HG03095 (cell line): ENCODE measurements around the gene ZBTB7B.

ENCODE experiments used
- ATAC-seq: cut with Tn5 transposase; IDR thresholded peaks from one replicate; pipeline ENCODE4 v1.9.1; 2021; ENCODE audit warnings: moderate library complexity; ENCODE audit not compliant: unreplicated experiment

Gene ZBTB7B

DNA sequence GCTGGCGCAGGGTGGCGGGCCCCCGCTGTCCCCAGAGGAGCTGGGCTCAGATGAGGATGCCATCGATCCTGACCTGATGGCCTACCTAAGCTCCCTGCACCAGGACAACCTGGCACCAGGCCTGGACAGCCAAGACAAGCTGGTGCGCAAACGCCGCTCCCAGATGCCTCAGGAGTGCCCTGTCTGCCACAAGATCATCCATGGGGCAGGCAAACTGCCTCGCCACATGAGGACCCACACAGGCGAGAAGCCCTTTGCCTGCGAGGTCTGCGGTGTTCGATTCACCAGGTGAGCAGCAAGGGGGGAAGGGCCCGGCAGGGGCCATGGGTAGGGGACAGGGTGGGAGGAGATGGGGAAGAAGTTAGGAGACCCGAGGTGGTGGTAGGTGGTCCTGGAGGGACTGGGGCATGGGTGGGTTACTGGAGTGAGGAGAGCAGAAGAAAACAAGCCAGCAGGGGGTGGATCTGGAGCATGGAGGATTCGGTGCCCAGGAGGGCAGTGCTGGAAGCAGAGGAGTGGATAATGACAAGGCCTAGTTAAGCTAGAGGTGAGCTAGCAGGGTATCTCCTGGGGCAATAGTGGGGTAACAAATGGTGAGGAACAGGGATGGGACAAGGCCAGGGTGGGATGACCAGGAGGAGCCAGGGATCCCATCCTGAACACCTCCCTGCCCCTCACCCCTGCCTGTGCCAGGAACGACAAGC lies 13.1 kb downstream of the ZBTB7B start:
- no peak for ATAC-seq

DNA sequence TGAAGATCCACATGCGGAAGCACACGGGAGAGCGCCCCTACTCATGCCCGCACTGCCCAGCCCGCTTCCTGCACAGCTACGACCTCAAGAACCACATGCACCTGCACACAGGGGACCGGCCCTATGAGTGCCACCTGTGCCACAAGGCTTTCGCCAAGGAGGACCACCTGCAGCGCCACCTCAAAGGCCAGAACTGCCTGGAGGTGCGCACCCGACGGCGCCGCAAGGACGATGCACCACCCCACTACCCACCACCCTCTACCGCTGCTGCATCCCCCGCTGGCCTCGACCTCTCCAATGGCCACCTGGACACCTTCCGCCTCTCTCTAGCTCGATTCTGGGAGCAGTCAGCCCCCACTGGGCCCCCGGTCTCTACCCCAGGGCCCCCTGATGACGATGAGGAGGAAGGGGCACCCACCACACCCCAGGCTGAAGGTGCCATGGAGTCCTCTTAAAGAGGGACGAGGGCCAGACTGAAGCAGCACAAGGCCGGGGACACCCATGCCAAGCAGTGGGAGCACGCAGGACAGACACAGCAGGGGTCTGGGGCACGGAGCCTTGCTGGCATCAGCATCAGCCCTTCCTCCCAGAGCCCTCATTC lies 13.7 kb downstream of the ZBTB7B start:
- ATAC-seq = no peak

DNA sequence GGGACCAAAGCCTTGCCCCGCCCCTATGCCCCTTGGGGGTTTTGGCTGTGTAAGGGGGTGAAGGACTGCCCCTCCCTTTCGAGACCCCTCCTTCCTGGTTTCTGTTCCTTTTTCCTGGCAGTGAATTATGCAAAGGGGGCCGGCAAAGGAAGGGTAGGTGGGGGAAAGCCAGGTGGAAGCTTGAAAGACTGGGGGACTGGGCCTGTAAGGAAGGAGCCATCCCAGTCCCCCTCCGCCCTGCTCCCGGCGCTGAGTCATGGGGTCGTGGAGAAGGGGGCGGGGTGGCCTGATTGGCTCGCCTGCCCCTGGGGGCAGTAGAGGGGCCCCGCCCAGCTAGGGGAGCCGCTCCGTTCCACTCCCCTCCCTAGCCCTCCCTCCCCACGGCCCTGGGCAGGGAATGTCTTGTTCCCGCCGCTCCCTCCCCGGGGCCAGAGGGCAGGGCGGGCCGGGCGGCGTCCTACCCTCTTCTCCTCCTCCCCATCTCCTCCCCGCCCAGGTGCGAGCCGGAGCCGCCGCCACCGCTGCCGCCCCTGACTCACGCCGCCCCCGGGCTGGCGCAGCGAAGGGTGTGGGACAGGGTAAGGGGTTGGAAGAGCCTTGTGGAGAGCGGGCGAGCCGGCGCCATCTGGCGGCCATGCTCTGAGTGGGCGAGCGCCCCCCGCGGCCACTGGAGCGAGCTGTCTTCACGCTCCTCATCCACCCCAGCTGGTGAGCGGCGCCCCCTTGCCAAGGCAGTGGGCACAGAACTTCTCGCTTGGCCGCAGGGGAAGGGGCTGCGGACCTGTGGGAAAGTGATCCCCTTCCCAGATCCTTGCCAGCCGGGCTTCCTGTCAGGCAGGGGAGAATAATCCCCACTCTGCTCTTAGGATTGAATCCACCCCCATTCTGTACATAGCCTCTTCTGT lies 14.7 kb downstream of the ZBTB7B start:
- ATAC-seq = peak; percentile 52

DNA sequence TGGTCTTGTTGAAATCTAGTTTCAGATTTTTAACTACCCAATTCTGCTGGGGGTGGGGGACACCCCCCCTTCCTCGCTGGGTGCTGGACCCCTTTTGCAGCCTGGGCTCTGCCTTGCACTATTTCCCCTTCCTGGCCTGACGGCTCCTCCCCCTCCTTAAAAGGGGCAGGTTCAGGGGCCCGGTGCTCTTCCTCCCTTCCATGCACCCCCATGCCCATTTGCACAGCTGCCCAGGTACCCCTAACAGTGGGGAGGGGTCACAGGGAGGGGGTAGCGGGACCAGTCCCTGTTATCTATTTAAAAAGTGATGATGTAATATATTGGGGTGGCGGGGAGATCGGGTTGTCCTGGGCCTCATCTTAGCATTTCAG lies 15.3 kb downstream of the ZBTB7B start:
- no peak for ATAC-seq

DNA sequence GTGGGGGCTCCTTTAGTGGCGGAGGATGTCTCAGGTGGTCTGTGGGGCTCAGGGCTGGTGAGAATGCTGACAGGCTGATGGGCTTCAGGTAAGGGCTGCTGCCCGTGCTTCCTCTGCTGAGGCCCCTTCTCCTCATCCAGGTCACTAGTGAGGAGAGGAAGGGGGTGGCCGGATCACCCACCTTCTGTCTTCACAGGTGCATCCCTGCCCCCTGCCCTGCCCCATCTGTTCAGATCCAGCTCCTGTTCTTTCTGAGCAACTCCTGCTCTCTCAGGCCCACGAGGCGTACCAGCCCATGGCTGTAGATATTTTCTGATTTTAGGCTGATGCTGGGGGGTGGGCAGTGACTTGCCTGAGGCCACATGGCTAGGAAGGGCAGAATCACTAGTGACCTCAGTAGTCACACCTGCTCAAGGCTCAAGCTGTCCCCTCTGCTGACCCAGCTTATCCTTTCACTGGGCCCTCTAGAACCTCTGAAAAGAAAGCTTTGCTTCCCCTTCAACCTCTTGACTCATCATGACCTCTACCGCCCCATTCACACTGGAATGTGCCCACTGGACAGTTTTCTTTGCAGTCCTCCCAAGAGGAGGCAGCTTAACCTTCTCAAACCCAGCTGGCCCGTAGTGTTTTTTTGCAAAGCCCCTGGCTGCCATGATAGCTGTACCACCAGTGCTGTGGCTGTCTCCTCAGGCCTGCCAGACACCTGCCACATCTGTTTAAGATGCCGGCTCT lies 16.2 kb downstream of the ZBTB7B start:
- no peak for ATAC-seq

DNA sequence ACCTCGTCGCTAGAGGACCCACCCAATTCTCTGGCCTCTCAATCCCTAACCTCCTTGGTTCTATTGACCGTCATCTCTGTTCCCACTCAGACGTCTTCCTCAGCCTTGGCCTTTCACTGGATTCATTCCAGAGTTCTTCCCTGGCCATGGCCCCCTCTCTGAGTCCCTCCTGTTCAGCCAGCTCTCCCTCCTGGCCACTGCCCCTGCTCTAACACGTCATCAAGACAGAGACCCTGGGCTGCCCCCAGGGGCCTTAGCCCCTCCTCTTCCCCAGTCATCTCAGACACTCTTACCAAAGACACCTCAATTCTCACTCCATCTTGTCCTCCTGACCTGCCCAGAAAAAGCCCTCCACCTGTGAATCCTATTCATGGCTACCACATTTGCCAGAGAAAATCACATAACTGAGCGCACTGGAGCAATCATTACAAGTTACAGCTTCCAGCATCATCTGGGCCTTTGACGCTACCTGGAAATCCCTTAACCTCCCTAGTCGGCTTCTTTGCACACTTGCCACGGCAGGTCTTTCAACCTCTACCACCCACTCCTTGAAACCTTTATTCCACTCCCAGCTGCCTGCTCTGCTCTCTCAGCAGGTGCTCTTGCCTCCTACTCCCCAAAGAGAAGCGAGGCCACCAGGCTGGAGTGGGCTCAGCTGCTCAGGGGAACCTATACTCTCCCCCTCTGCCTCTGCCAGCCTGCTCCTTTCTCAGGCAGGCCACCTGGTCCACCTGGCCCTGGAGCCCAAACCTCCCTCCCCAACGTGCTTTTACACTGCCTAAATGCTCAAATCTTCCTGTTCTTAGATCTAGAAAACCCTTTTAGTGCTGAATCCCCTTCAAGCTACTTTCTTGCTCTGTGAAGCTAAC lies 17.0 kb downstream of the ZBTB7B start:
- ATAC-seq = no peak

GRCh38 chr1:155022136-155022926 lies 19.7 kb downstream of the ZBTB7B start:
- no peak for ATAC-seq

DNA sequence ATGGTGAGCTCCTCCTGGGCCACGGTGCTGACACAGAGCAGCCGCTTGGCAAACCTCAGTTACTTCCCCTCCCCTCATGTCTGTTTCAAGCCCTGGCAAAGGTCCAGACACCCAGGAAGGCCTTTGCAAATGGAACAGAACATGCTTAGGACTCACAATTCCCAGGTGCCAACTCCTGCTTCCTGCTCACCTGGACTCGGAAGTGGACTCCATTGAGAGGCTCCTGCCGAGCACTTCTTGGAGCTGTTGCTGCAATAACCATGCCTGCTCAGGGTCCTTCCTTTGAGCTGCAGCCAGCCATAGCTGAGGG lies 20.3 kb downstream of the ZBTB7B start:
- no peak for ATAC-seq

DNA sequence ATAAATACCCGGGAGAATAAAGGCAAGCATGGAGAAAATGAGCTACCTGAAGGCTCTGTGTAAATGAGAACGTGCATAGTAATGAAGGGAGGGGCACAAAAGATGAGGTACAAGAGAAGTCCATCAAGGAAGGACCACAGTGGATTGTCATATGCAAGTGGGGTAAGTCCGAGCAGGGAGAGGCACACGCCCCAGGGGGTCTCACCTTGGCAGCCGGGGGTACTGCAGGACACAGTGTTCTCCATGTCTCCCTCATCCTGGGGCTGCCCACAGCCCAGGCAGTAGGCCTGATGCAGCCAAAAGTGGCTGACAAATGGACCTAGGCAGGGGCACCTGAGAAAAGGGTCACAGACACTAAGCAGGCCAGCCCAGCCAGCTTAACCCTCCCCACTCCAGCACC lies 21.0 kb downstream of the ZBTB7B start:
- ATAC-seq = no peak

DNA sequence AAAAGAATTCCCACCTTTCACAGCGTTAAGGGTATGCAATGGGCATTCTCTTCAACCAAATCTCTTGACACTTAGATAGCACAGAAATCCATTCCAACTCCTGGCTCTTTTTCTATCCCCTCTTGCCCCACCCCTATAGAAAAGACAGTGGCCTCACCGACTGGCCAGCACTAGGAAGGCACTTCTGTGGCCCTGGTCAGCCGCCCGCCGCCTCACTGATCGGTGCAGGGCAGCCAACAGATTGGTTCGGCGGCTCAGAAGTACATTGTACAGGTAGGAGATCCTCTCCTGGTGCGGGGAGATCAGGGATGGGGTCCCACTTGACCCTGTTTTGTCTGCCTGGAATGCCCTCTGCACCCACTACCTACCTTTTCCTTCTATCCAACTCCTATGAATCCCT lies 21.7 kb downstream of the ZBTB7B start:
- ATAC-seq = no peak

GRCh38 chr1:155026154-155026553 lies 23.6 kb downstream of the ZBTB7B start:
- ATAC-seq = no peak

DNA sequence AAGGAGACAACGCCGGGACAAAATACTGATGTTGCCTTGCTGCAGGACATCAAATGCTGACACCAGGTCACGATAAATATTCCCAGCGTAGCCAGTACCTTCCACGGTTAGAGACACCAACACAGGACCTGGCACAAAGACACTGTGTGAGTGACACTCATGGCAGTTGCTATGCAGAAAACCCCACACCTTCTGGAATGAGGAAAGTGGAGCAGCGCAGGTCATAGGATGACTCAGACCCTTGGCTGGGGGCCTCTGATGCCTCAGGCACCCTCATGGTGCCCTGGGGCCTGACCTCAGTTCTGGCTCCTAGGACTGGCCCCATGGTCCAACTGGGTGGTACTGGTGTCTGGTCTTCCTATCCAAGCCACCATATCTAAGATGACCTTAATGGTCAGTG lies 24.0 kb downstream of the ZBTB7B start:
- no peak for ATAC-seq

GRCh38 chr1:155029513-155030242 lies 27.1 kb downstream of the ZBTB7B start:
- no peak for ATAC-seq

DNA sequence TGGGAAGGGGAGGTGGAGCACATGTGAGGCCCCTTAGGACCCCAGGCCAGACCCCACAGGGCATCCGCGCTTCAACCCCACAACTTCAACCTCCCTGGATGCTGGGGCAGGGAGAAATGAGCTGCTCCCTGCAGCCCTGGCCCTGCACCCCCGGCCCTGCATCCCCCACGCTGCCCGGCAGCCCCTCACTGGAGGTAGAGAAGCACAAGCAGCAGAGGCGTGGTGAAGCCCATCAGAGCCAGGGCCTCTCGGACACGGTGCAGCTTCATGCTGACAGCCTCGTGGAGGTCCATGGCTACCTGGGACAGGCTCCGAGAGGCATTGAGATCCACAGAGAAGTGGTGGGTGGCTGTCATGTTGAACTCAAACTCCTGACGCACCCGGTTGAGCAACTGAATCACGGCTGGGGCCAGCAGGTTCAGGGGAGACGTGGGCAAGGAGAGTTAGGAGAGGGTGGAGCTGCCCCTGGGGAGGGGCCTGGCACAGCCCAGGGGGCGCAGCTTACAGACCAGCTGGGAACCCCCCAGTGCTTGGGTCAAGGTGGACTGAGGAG lies 27.7 kb downstream of the ZBTB7B start:
- no peak for ATAC-seq

- ATAC-seq = no peak
Observed at GRCh38 chr1:155030899-155031298, 28.3 kb downstream of the ZBTB7B start.

GRCh38 chr1:155032886-155033285 lies 30.3 kb downstream of the ZBTB7B start:
- ATAC-seq = no peak

DNA sequence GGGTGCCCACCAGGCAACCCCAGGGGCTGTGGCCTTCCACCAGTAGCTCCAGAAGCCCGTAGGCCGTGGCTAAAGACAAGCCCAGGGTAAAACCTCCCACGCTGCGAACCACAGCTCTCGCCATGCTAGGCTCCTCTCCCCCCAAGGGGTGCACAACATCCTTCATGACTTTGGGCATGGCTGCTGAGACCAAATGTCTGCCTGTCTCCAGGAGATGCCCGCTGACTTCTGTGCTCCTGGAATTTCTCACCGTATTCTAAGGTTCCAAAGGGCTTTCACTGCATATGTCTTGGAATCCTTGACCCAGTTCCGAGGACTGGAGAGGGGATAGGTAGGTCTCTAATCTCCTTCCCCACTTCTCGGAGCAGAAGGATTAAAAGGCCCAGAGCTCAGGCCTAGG lies 30.9 kb downstream of the ZBTB7B start, which contains the start of the genes DCST1 and DCST2:
Gene DCST1, plus strand, starts transcription at position 301 of the 400 bp plus-strand sequence. CDS start 213 bp downstream, outside the sequence.
Gene DCST2, minus strand, starts transcription at position 258 of the 400 bp plus-strand sequence. Its CDS starts 80 bp downstream, at position 178.
- no peak for ATAC-seq
